ENCODE results near the gene AUNIP. TPM values are rescaled to one million over a fixed set of nuclear protein-coding genes. Genes with fewer than 3 reads are reported as not detected.

The AUNIP gene
- total and polyA plus RNA-seq, 3 donors from 2014 or later: 14.1 to 28.5 (median 22.5) TPM

GRCh38 chr1:25802915-25803314, 56.3 kb downstream of the AUNIP start:
- 65 to 73% methylated on average over 6 of the region's 6 CpGs for WGBS, 2 donors
- Histone ChIP-seq H3K27me3 (no peaks in the 10 kb centered on the region), H3K4me1 (peaks cover 12% of the 10 kb centered on the region), H3K27ac (no peak overlapping the region), H3K36me3 (ENCODE audit: low read depth, missing control alignments) (no peaks in the 10 kb centered on the region), H3K4me3 (no peak overlapping the region), H3K9me3 (no peaks in the 10 kb centered on the region)
- intact Hi-C loops (cut with DNase I; ENCODE audit: low total_unique reads): no loop called here
- DNase-seq: no peak
- TF ChIP-seq CTCF (IDR thresholded peaks at IDR 0.05) (no peak), POLR2A (IDR thresholded peaks at IDR 0.05) (no peak)

GRCh38 chr1:25800703-25801377, 58.4 kb downstream of the AUNIP start:
- no peaks in the 10 kb centered on the region for H3K9me3 ChIP-seq
- peaks cover 12% of the 10 kb centered on the region for H3K4me1 ChIP-seq
- 31 to 46% methylated on average over 13 to 15 of the region's 15 CpGs for WGBS, 2 donors
- peak overlapping the region in 1 of 2 donors; percentile 19 for H3K27ac ChIP-seq
- intact Hi-C loops (cut with DNase I; ENCODE audit: low total_unique reads): loop anchor here (2.0 kb wide), 1 partner anchor 192 kb away; no protein-coding TSS in a partner anchor
- no peak for TF ChIP-seq CTCF (IDR thresholded peaks at IDR 0.05)
- no peak for TF ChIP-seq POLR2A (IDR thresholded peaks at IDR 0.05)
- H3K36me3 ChIP-seq (ENCODE audit: low read depth, missing control alignments): no peaks in the 10 kb centered on the region
- H3K27me3 ChIP-seq: no peaks in the 10 kb centered on the region
- peak; percentile 30 for DNase-seq
- peak overlapping the region; percentile 56 to 69 for H3K4me3 ChIP-seq

GRCh38 chr1:25799935-25800702, 59.1 kb downstream of the AUNIP start, which contains the start of gene SELENON:
SELENON (plus strand) TSS chr1:25800193; CDS start chr1:25800231, 38 bp downstream.
- DNase-seq: peak; percentile 40
- Histone ChIP-seq H3K4me1 (peaks cover 12% of the 10 kb centered on the region), H3K9me3 (no peaks in the 10 kb centered on the region), H3K36me3 (ENCODE audit: low read depth, missing control alignments) (no peaks in the 10 kb centered on the region), H3K27me3 (no peaks in the 10 kb centered on the region), H3K27ac (peak within 1 kb of the TSS; percentile 9 to 75), H3K4me3 (peak within 1 kb of the TSS; percentile 56 to 69)
- 1% methylated on average over 12 to 42 of the region's 91 CpGs for WGBS, 2 donors
- intact Hi-C loops (cut with DNase I; ENCODE audit: low total_unique reads): loop anchor here (2.0 kb wide), 1 partner anchor 191 kb away; no protein-coding TSS in a partner anchor
- TF ChIP-seq POLR2A (IDR thresholded peaks at IDR 0.05) (no peak), CTCF (IDR thresholded peaks at IDR 0.05) (no peak)

- H3K9me3 ChIP-seq: no peaks in the 10 kb centered on the region
- intact Hi-C loops (cut with DNase I; ENCODE audit: low total_unique reads): no loop called here
- H3K4me3 ChIP-seq: peak overlapping the region; percentile 46 to 52
- peaks cover 12% of the 10 kb centered on the region for H3K4me1 ChIP-seq
- TF ChIP-seq POLR2A (IDR thresholded peaks at IDR 0.05) (no peak), CTCF (IDR thresholded peaks at IDR 0.05) (no peak)
- WGBS, 2 donors: 17 to 22% methylated on average over 9 to 12 of the region's 12 CpGs
- DNase-seq: no peak
- no peaks in the 10 kb centered on the region for H3K27me3 ChIP-seq
- H3K27ac ChIP-seq: peak overlapping the region; percentile 9 to 75
- no peaks in the 10 kb centered on the region for H3K36me3 ChIP-seq (ENCODE audit: low read depth, missing control alignments)
Observed at GRCh38 chr1:25799352-25799934, 59.8 kb downstream of the AUNIP start.
